HepG2 (cell line): ENCODE results near the gene DDX10. TPM values are rescaled to one million over a fixed set of nuclear protein-coding genes. Genes with fewer than 3 reads are reported as not detected.

Experiments used
- ATAC-seq: fragments of 200-7000 bp; cut with Tn5 transposase; 3 replicates; pipeline ENCODE4 v1.9.1; 2020; ENCODE audit warnings: mild to moderate bottlenecking, moderate library complexity
- BruUV-seq: library from RNA; stranded (reverse); fragments of 400-500 nt; replicated peaks from 2 replicates; lab custom pipeline; 2021; lab: Mats Ljungman, UMichigan
- CTCF ChIA-PET: fragments of 300-600 bp; formaldehyde crosslinking; extraction: SDS; loops from one replicate; lab custom pipeline; 2021; ENCODE audit warnings: low total read pairs, inconsistent platforms, low intra/inter-chr PET ratio; lab: Yijun Ruan, JAX
- POLR2A ChIA-PET: fragments of 350-600 bp; sonication (Branson Sonifier 250); formaldehyde crosslinking; loops from one replicate; lab custom pipeline; 2020; ENCODE audit warnings: antibody characterized with exemption, inconsistent platforms; lab: Yijun Ruan, JAX
- DNase-seq: peaks from one replicate; pipeline ENCODE4 v3.0.0-alpha.2; 2015; ENCODE audit warnings: low spot score
- FAIRE-seq: peaks from 3 replicates; lab custom pipeline; 2011; peaks lifted over from hg19 to GRCh38; lab: Jason Lieb, UNC
- H2AFZ ChIP-seq: one replicate; pipeline ENCODE4 v1.6.1; 2011; ENCODE audit warnings: low read length, inconsistent platforms
- H3K27ac ChIP-seq: fragments of 300-600 bp; 3 replicates; pipeline ENCODE4 v1.8.0; 2011; ENCODE audit warnings: mixed run types, mild to moderate bottlenecking, mixed read lengths, low read length, inconsistent platforms; ENCODE audit not compliant: insufficient read depth; ENCODE audit errors: extremely low read length
- H3K27me3 ChIP-seq, 2 experiments: fragments of 200-600 bp in 1 of 2; 2 replicates in 1 of 2; 3 replicates in 1 of 2; pipeline versions ENCODE4 v1.6.0 to v1.8.0; 2011; ENCODE audit warnings: low read length in 2 of 2, mild to moderate bottlenecking in 2 of 2, moderate library complexity in 2 of 2, inconsistent platforms in 1 of 2; ENCODE audit not compliant: insufficient read depth in 2 of 2, control insufficient read depth in 1 of 2
- H3K36me3 ChIP-seq, 2 experiments: fragments of 200-600 bp in 1 of 2; replicated peaks in 1 of 2; 2 replicates in 1 of 2; 3 replicates in 1 of 2; pipeline versions ENCODE4 v1.5.1 to v1.8.0; 2011; ENCODE audit warnings: low read length in 2 of 2, inconsistent platforms in 1 of 2; ENCODE audit not compliant: insufficient read depth in 2 of 2, control insufficient read depth in 1 of 2
- H3K4me1 ChIP-seq: 2 replicates; pipeline ENCODE4 v1.5.1; 2012; ENCODE audit warnings: low read length, inconsistent platforms; ENCODE audit not compliant: insufficient read depth
- H3K4me2 ChIP-seq: 2 replicates; pipeline ENCODE4 v1.6.0; 2011; ENCODE audit warnings: low read depth, low read length, inconsistent platforms
- H3K4me3 ChIP-seq, 3 experiments: fragments of 200-600 bp in 1 of 3; sonication (generic), shearing (Covaris generic) in 1 of 3; replicated peaks in 1 of 3; 2 replicates each; pipeline ENCODE4 v1.5.1; 2011 to 2016; ENCODE audit warnings: low read length in 3 of 3, inconsistent platforms in 2 of 3, low read depth in 2 of 3, mild to moderate bottlenecking in 2 of 3, control low read depth in 1 of 3, mixed read lengths in 1 of 3; ENCODE audit not compliant: insufficient read depth in 1 of 3
- H3K79me2 ChIP-seq: one replicate; pipeline ENCODE4 v1.6.1; 2011; ENCODE audit warnings: low read length, inconsistent platforms; ENCODE audit not compliant: insufficient read depth
- H3K9ac ChIP-seq: 2 replicates; pipeline ENCODE4 v1.6.0; 2011; ENCODE audit warnings: mild to moderate bottlenecking, low read depth, low read length, inconsistent platforms; ENCODE audit not compliant: insufficient read depth
- H3K9me3 ChIP-seq: 2 replicates; pipeline ENCODE4 v1.5.1; 2012; ENCODE audit warnings: mild to moderate bottlenecking, low read length
- H4K20me1 ChIP-seq: 2 replicates; pipeline ENCODE4 v1.6.0; 2011; ENCODE audit warnings: inconsistent platforms, mild to moderate bottlenecking, low read length, moderate library complexity; ENCODE audit not compliant: insufficient read depth
- KAT2B ChIP-seq: fragments of 150-350 bp; IDR thresholded peaks from 2 replicates; pipeline ENCODE4 v1.6.1; 2014; ENCODE audit warnings: low read depth, low read length, borderline replicate concordance
- PBX3 ChIP-seq: sonication (generic); formaldehyde crosslinking; IDR thresholded peaks from 2 replicates; pipeline ENCODE4 v1.8.1; 2023; ENCODE audit warnings: missing genetic modification reagents, inconsistent platforms, borderline replicate concordance
- ZNF124 ChIP-seq: sonication (generic); formaldehyde crosslinking; IDR thresholded peaks from 2 replicates; pipeline ENCODE4 v1.4.0; 2020; ENCODE audit warnings: missing genetic modification reagents
- ZSCAN25 ChIP-seq: sonication (generic); formaldehyde crosslinking; IDR thresholded peaks from 2 replicates; pipeline ENCODE4 v1.8.0; 2022; ENCODE audit warnings: mild to moderate bottlenecking, missing genetic modification reagents
- WGBS: methylation state at CpG from one replicate; pipeline ENCODE4 v1.1.6; 2017; ENCODE audit warnings: low lambda C conversion rate; 5-methylcytosine and 5-hydroxymethylcytosine counted together
- in situ Hi-C: cut with HindIII; loops from 2 replicates; pipeline ENCODE4 v1.10.0; 2017; ENCODE audit warnings: low pct_unique_long_range_greater_than_20kb; ENCODE audit not compliant: extremely low pct_ligation_motif_present
- intact Hi-C: fragments of 100-400 bp; cut with micrococcal nuclease; formaldehyde crosslinking; loops from one replicate; pipeline ENCODE4 v1.10.0; 2022; ENCODE audit not compliant: unreplicated experiment
- polyA plus RNA-seq, 8 experiments: library from polyadenylated mRNA; depleted of rRNA in 3 of 8; stranded (reverse) in 7 of 8; unstranded in 1 of 8; fragments of >200 nt; fragmentation: Illumina TruSeq in 4 of 8; extraction: Trizol in 4 of 8; gene quantifications; 2 replicates each; pipeline versions ENCODE4 v1.2.1 to v1.2.3, GENCODE V29; 2011 to 2016; ENCODE audit warnings: low read depth in 4 of 8, missing spikeins in 1 of 8, mixed read lengths in 1 of 8; ENCODE audit not compliant: insufficient read depth in 1 of 8
- total RNA-seq, 5 experiments: library from RNA; depleted of rRNA; stranded (reverse); fragments of >200 nt; fragmentation: Illumina TruSeq; extraction: Trizol; gene quantifications; 2 replicates each; pipeline ENCODE4 v1.2.3, GENCODE V29; 2016; ENCODE audit warnings: low read depth in 1 of 5
- TF ChIP-seq, protein P1 (sequence below): sonication (generic); formaldehyde crosslinking; IDR thresholded peaks from 2 replicates; pipeline ENCODE4 v1.5.0; 2020; ENCODE audit warnings: missing genetic modification reagents
- TF ChIP-seq, protein P2 (sequence below): fragments of 450-650 bp; IDR thresholded peaks from 2 replicates; pipeline ENCODE4 v1.6.1; 2017
- TF ChIP-seq, protein P3 (sequence below): sonication (generic); formaldehyde crosslinking; IDR thresholded peaks from 2 replicates; pipeline ENCODE4 v1.5.0; 2020; ENCODE audit warnings: mild to moderate bottlenecking, missing genetic modification reagents, borderline replicate concordance

The DDX10 gene
- total and polyA plus RNA-seq, 2 of the 13 experiments (the other 11 are each of a cell fraction or from before 2014, with no cell fraction given) = 17.0 to 32.0 TPM

DNA sequence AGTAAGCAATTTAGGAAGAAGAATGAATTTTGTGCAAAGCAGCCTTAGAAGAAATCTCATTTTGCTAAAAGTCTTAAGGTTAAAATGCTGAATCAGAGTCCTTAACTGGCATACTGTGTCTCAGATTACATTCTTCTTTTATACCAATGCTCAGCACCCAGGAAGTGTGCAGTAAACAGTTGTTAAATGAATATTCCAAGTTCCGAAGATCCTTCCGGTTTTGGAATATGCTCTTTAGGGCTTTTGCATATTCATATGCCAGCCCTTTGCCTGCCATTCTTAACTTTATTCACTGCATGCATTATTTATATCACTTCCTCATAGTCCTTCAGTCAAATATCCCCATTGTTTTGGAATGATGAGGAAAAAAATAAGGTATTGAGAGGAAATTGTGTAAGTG lies 242.0 kb downstream of the DDX10 start:
- in situ Hi-C loops = no loop called here
- no peak for ATAC-seq
- POLR2A ChIA-PET = no interaction called here
- H3K9ac ChIP-seq = no peak overlapping the region
- TF ChIP-seq ZSCAN25 (CRISPR knock-in tag) (no peak), ZNF124 (CRISPR knock-in tag) (no peak), PBX3 (CRISPR knock-in tag) (no peak), KAT2B (no peak)
- TF ChIP-seq, protein P1, sequence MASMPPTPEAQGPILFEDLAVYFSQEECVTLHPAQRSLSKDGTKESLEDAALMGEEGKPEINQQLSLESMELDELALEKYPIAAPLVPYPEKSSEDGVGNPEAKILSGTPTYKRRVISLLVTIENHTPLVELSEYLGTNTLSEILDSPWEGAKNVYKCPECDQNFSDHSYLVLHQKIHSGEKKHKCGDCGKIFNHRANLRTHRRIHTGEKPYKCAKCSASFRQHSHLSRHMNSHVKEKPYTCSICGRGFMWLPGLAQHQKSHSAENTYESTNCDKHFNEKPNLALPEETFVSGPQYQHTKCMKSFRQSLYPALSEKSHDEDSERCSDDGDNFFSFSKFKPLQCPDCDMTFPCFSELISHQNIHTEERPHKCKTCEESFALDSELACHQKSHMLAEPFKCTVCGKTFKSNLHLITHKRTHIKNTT (CRISPR knock-in tag) = no peak
- TF ChIP-seq, protein P2, sequence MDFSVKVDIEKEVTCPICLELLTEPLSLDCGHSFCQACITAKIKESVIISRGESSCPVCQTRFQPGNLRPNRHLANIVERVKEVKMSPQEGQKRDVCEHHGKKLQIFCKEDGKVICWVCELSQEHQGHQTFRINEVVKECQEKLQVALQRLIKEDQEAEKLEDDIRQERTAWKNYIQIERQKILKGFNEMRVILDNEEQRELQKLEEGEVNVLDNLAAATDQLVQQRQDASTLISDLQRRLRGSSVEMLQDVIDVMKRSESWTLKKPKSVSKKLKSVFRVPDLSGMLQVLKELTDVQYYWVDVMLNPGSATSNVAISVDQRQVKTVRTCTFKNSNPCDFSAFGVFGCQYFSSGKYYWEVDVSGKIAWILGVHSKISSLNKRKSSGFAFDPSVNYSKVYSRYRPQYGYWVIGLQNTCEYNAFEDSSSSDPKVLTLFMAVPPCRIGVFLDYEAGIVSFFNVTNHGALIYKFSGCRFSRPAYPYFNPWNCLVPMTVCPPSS = no peak
- TF ChIP-seq, protein P3, sequence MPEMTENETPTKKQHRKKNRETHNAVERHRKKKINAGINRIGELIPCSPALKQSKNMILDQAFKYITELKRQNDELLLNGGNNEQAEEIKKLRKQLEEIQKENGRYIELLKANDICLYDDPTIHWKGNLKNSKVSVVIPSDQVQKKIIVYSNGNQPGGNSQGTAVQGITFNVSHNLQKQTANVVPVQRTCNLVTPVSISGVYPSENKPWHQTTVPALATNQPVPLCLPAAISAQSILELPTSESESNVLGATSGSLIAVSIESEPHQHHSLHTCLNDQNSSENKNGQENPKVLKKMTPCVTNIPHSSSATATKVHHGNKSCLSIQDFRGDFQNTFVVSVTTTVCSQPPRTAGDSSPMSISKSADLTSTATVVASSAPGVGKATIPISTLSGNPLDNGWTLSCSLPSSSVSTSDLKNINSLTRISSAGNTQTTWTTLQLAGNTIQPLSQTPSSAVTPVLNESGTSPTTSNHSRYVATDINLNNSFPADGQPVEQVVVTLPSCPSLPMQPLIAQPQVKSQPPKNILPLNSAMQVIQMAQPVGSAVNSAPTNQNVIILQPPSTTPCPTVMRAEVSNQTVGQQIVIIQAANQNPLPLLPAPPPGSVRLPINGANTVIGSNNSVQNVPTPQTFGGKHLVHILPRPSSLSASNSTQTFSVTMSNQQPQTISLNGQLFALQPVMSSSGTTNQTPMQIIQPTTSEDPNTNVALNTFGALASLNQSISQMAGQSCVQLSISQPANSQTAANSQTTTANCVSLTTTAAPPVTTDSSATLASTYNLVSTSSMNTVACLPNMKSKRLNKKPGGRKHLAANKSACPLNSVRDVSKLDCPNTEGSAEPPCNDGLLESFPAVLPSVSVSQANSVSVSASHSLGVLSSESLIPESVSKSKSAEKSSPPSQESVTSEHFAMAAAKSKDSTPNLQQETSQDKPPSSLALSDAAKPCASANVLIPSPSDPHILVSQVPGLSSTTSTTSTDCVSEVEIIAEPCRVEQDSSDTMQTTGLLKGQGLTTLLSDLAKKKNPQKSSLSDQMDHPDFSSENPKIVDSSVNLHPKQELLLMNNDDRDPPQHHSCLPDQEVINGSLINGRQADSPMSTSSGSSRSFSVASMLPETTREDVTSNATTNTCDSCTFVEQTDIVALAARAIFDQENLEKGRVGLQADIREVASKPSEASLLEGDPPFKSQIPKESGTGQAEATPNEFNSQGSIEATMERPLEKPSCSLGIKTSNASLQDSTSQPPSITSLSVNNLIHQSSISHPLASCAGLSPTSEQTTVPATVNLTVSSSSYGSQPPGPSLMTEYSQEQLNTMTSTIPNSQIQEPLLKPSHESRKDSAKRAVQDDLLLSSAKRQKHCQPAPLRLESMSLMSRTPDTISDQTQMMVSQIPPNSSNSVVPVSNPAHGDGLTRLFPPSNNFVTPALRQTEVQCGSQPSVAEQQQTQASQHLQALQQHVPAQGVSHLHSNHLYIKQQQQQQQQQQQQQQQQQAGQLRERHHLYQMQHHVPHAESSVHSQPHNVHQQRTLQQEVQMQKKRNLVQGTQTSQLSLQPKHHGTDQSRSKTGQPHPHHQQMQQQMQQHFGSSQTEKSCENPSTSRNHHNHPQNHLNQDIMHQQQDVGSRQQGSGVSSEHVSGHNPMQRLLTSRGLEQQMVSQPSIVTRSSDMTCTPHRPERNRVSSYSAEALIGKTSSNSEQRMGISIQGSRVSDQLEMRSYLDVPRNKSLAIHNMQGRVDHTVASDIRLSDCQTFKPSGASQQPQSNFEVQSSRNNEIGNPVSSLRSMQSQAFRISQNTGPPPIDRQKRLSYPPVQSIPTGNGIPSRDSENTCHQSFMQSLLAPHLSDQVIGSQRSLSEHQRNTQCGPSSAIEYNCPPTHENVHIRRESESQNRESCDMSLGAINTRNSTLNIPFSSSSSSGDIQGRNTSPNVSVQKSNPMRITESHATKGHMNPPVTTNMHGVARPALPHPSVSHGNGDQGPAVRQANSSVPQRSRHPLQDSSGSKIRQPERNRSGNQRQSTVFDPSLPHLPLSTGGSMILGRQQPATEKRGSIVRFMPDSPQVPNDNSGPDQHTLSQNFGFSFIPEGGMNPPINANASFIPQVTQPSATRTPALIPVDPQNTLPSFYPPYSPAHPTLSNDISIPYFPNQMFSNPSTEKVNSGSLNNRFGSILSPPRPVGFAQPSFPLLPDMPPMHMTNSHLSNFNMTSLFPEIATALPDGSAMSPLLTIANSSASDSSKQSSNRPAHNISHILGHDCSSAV (CRISPR knock-in tag) = no peak
- TF ChIP-seq, all 625 proteins: peak for 0
- 93% methylated on average over 2 of the region's 2 CpGs for WGBS
- intact Hi-C loops = no loop called here
- FAIRE-seq (no peak), DNase-seq (no peak)
- no peaks in the 10 kb centered on the region for H4K20me1 ChIP-seq
- H2AFZ ChIP-seq = no peak overlapping the region
- H3K79me2 ChIP-seq = no peaks in the 10 kb centered on the region
- H3K27ac ChIP-seq = no peak overlapping the region
- peaks cover 7% of the 10 kb centered on the region for H3K4me1 ChIP-seq
- no peaks in the 10 kb centered on the region for H3K27me3 ChIP-seq
- H3K36me3 ChIP-seq = no peaks in the 10 kb centered on the region
- H3K9me3 ChIP-seq = no peaks in the 10 kb centered on the region
- CTCF ChIA-PET = no interaction called here
- no TSS peak for BruUV-seq
- H3K4me2 ChIP-seq = no peak overlapping the region
- H3K4me3 ChIP-seq = no peak overlapping the region
